Kasumi-1 (cell line): ENCODE measurements around the gene EEF2KMT.
A peak's percentile ranks its signal among the peaks of the same experiment; 100 is the strongest.
"Not testable (repeated sequence)": the region's sequence is repeated elsewhere in the genome, so short reads cannot be mapped to it uniquely, and the experiment has no call there.

Experiments used
- DNase-seq, 2 experiments: peaks; one replicate each; lab custom pipeline; 2025; lab: John Stamatoyannopoulos, UW

The EEF2KMT gene

GRCh38 chr16:5070431-5071186, 27.0 kb downstream of the EEF2KMT start:
- no peak for DNase-seq

DNA sequence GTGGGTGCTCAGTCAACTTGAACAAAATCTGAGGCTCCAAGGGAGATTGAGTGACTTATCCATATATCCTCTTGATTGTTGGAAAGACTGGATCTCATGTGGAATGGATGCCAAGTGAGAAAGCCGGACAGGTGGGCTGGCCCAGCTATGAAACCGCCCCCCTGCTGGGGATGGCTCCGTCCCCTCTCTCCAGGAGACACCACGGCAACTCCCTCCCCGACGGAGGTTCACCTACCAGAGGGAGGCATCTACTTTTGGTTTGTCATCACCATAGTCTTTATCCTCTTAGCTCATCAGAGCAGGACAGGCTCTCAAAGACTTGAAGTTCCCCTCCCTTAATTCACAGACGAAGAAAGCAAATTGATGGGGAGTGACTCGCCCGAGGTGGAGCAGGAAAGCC, 27.7 kb downstream of the EEF2KMT start:
- DNase-seq, result no peak

- no peak for DNase-seq
These were observed 28.5 kb downstream of the EEF2KMT start for GRCh38 chr16:5069048-5069447.

DNA sequence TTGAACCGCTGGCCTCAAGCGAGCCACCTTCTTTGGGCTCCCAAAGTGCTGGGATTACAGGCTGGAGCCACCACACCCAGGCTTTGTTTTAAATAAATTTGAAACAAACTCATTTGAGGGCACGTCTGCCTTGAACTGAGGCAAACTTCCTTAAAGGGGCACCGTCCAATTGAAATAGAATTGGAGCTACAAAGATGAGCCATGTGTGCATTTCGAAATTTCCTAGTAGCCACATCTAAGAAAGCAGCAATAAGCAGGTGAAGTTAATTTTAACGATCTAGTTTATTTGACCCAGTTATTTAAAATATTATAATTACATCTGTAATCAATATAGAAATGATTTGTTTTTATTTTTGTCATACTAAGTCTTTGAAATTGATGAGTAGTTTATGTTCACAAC, 31.1 kb downstream of the EEF2KMT start:
- no peak for DNase-seq

- DNase-seq, result no peak
These were observed 31.8 kb downstream of the EEF2KMT start, which contains the start of gene C16orf89 for GRCh38 chr16:5065813-5066212. Gene C16orf89, minus strand, starts transcription at chr16:5065956. Its CDS starts 48 bp downstream, at chr16:5065908.

DNA sequence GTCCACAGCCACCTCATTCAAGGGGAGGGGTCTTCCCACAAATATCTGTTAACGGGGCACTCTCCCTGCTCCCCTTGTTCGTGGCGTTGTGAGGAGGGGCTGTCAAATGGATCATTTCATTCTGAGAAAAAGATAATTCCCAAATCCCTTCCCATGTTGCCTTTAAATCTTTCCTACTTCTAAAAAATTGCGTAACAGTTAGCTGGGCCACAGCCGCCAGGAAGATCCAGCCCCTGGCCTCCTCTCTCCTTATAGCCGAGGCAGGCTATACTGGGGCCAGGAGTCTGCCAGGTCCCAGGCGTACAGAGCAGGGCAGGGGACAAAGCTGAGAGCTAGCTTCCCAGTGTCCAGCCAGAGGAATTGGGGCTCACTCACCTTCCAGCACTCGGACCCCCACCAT, 32.3 kb downstream of the EEF2KMT start:
- no peak for DNase-seq

DNA sequence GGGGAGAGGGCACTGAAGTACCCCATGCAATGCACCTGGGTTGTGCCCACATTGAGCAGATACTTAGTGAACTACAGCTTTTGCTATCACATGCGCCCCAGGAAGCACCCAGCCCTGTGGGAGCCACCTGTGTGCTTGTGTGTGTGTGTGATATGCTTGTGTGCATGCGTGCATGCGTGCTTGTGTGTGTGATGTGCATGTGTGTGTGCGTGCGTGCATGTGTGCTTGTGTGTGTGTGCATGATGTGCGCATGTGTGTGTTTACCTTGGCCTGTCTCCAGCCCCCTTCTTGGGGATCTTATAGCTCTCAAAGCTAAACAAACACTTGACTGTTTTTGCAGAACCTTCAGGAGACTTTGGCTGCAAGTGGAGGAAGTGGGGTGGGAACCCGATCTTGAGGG, 32.7 kb downstream of the EEF2KMT start:
- DNase-seq, result no peak

DNA sequence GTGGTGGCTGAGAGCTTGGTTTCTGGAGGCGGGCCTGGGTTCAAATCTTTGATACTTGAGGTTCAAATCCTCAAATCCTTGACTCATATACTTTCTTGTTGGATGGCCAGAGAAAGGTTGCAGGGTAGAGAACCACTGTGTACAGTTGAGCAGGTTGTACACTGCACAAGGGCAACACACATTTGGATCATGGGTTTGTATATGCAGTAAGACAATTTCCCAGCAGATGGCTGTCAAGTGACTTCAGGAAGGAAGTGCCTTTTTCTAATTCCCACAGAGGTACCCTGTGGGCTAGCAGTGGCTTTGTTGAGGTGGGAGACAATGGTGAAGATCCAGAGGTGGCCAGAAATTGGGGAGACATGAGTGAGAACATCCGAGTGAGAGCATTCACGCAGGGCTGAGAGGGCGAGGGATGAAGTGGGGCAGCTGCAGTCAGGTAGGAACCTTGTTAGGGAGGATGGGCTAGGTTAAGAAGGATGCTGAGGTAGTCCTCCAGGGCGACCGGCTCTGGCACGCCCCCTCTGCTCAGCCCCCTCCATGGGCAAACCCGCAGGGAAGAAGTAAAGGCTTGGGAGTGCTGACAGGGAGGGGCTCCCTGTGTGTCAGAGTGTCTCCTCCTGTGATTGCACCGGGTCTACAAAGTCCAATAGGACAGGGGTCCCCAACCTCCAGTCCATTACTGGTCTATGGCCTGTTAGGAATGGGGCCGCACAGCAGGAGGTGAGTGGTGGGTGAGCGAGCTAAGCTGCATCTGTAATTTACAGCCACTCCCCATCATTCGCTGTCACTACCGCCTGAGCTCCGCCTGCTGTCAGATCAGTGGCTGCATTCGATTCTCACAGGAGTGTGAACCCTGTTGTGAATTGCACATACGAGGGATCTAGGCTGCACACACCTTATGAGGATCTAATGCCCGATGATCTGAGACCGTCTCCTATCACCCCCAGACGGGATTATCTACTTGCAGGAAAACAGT, 34.5 kb downstream of the EEF2KMT start:
- DNase-seq, result peak in 1 of 2 experiments; percentile 7

DNA sequence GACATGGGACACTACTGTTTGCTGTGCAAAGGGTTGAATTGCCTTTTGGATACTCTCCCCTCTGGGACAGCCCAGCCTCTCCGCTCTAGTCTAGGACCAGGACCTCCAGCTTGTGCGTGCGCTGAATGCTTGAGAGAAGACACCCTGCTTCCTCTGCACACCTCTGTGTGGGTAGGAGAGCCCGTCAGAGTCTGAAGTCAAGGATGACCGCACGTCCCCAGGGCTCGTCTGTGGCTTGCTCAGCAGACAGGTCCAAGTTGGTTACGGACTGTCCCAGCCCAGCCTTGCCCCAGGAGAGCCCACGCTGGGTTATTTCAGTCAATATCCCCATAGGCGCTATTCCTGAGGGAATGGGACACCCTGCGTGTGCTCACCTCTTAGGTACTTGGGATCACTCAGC, 35.5 kb downstream of the EEF2KMT start:
- no peak for DNase-seq

DNA sequence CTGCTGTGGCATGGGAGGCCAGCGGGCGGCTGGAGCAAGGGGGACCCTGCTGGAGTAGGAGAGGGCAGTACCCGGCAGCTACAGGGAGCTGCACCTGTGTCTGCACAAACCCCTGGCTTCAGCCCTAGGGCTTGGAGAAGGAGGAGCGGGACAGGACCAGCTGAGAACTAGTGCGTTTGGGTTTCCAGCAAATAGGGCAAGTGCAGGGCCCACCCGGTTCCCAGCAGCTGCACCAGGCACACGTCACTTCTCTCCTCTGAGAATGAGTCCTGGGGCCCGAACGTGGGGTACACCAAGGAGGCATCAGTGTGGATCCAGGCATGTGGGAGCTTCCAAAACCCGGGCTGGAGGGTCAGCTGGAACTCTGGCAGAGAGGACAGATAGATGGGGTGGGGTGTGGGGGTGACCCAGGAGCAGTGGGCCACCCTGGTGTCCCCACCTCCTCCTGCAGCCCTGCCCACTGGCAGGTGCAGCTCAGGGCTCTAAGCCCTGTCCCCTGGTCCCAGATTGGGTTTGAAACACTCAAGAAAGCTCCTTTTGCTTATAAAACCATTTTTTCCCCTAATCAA, 37.4 kb downstream of the EEF2KMT start:
- DNase-seq, result no peak

DNA sequence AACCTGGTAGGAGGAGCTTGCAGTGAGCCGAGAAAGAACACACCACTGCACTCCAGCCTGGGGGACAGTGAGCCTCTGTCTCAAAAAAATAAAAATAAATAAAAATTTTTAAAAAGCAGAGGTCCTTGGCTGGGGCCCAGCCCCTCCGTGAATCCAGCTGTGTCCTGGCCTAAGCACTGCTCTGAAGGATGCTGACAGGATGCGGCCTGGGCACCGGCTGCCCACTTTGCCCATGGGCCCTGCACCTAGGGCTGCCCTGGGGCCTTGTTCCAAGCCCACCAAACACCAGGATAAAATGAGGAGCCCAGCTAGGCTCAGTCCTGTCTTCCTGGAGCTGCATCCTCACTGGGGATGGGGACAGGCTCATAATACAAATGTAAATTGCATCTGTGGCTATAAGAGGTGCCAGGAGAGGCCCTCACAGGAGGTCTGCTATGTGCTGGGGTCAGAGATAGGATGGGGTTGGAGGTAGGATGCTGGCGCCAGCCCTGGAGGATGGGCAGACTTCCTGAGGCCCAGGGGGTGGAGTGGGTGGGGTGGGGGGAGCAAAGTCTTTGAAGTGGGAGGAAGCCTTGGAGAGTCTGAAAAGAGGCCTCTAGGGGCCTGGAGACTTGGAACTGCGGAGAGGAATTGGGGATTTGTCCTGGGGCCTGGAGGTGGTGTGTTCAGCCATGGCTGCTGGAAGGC, 38.1 kb downstream of the EEF2KMT start:
- no peak for DNase-seq

DNA sequence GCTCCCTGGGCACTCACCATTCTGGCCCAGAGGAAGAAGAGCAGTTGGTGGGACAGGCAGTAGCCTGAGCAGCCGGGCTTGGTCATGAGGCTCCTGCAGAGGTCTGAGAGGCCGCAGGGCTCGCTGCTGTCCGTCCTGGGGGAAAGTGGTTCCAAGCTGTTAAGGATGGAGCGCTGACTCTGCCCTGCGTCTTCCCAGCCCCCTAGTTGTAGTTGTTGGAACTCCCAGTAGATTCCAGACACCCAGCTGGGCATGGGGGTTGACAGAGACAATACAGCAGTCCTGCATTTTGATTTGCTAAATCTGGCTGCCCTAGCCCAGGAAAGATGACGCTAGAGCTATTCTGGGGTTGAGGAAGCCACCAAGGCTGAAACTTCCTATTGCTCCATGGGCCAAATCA, 39.1 kb downstream of the EEF2KMT start:
- peak in 1 of 2 experiments; percentile 0 for DNase-seq

GRCh38 chr16:5056352-5056751, 41.2 kb downstream of the EEF2KMT start:
- DNase-seq, result no peak

GRCh38 chr16:5054876-5055865, 42.4 kb downstream of the EEF2KMT start:
- DNase-seq, result no peak

DNA sequence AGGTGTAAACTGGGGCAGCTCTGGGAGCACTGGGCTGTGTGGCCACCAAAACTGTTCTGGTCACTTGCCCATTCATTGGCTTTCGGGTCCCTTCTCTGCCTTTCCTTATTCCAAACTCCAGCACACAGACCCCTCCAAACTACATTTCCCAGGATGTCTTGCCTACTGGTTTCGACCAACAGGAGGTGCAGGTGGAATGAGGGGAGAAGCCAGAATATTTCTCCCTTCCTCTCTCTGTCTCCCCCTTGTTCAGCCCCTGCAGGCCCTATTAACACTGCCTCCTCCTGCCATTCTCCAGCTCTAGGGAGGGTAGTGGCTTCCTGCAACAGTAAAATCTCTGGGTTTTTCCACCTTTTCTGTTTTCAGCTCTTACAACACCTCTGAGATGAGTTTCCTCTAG, 50.7 kb downstream of the EEF2KMT start:
- no peak for DNase-seq

DNA sequence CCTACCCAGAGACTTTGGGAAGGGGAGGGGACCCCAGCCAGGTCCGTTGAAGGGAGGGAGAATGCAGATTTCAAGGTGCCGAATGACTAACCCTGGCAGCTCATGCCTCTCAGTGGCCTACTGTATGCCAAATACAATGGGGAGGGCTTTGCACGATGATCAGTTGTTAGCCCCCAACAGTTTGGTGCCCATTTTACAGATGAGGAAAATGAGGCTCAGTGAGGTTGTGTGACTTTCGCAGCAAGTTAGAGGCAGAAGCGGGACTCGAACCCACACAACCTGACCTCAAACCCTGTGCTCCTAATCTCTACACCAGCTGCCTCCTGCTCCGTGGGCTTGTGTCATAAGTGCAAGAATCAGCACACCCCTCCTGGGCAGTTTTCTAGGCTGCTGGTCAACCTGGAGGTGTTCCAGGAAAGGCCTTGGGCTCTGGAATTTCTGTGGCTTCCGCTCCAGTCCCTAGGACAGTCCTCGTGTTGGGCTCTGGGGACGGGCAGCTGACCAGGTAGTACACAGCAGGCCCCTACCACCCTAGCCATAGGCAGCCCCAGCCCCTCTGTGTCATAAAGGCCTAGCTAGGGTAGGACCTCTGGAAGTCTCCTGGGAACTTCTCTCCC, 52.0 kb downstream of the EEF2KMT start:
- no peak for DNase-seq

DNA sequence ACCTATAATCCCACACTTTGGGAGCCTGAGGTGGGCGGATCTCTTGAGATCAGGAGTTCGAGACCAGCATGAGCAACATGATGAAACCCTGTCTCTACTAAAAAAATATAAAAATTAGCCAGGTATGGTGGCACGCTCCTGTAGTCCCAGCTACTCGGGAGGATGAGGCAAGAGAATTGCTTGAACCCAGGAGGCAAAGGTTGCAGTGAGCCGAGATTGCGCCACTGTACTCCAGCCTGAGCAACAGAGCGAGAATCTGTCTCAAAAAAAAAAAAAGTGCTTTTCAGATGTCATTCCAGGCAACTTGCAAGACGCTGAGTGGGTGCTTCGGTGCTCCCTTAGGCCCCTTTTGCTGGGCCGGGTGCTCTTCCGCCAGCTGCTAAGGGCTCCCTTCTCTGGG, 53.0 kb downstream of the EEF2KMT start:
- DNase-seq, result not testable (repeated sequence)

DNA sequence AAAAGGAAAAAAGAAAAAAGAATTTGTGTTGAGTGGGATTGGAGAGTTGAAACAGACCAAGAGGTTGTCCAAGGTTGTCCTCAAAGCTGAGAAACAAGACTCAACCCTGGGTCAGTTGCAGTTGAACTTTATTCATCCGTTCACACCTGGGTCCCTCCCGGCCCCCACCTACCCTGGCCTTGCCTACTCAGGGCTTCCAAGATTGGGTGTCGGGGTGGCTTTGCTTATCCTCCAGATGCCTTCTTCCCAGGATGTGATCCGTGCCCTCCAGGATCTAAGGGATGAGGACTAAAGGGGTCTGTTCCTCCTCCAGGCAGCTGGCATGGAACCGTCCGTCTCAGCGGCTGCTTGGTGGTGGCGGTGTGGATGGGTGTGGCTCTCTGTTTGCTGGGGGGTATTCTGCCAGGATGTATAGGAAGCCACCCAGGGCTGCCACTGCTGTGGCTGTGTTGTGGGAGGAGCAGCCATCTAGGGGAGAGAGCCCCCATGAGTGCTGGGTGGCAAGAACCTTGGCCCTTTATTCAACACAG, 53.5 kb downstream of the EEF2KMT start:
- DNase-seq, result no peak

DNA sequence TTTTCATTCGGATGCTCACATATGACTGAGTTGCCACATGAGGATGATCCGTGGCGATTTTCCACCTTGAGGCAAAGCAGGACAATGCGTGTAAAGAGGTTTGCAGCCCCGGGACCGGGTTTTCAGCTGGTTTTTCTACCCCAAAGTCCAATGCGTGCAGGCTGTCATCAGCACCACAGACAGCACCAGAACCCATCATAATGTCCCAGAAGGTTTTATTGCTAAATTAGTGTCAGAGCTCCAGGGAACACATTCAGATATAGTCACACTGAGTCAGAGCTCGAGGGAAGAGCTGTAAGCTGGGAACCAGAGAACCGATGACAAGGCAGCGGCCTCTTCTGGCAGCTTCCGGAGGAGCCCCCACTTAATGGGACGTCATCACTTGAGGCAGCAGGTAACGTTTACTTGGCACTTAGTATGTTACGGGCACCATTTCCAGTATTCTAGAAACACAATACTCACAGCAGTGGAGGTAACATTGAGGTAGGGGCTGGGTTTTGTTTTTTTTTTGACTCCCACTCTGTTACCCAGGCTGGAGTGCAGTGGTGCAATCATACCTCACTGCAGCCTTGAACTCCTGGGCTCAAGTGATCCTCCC, 54.9 kb downstream of the EEF2KMT start:
- DNase-seq, result no peak
